HG03139 (cell line): ENCODE results near the gene MYOM3.
"Not testable (repeated sequence)": the region's sequence is repeated elsewhere in the genome, so short reads cannot be mapped to it uniquely, and the experiment has no call there.

Source experiments
- ATAC-seq: cut with Tn5 transposase; IDR thresholded peaks from one replicate; pipeline ENCODE4 v1.9.1; 2021; ENCODE audit not compliant: unreplicated experiment

The MYOM3 gene

DNA sequence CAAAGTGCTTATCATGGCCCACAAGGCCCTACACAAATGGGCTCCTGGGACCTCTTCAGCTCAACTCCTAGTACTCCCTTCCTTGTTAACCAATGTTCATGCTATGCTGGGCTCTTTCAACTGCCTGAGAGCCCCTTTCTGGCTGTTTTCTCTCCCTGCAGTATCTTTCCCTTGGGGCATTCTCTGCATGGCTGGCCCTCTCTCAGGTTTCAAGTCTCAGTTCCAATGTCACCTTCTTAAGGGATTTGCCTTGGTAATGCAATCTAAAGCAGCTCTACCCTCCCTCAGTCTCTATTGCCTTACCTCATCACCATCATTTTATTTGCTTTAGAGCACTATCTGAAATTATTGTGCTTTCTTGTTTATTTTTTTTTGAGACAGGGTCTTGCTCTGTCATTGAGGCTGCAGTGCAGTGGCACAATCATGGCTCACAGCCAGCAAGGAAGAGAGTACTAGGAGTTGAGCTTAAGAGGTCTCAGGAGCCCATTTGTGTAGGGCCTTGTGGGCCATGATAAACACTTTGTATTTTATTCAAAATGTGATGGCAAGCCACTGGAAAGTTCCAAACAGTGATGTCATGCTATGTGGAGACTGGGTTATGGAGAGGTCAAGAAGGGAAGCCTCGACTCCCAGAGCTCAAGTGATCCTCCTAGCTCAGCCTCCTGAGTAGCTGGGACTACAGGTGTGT, 68.4 kb downstream of the MYOM3 start:
- no peak for ATAC-seq

- no peak for ATAC-seq
These were observed 69.6 kb downstream of the MYOM3 start for GRCh38 chr1:24042315-24042714.

GRCh38 chr1:24036088-24036487, 75.8 kb downstream of the MYOM3 start:
- ATAC-seq: no peak

- ATAC-seq: no peak
These were observed 79.0 kb downstream of the MYOM3 start for GRCh38 chr1:24032981-24033380.

GRCh38 chr1:24030976-24031516, 80.9 kb downstream of the MYOM3 start:
- not testable (repeated sequence) for ATAC-seq

GRCh38 chr1:24027838-24028468, 84.0 kb downstream of the MYOM3 start:
- no peak for ATAC-seq

- ATAC-seq: no peak
These were observed 89.2 kb downstream of the MYOM3 start for GRCh38 chr1:24022581-24023361.

DNA sequence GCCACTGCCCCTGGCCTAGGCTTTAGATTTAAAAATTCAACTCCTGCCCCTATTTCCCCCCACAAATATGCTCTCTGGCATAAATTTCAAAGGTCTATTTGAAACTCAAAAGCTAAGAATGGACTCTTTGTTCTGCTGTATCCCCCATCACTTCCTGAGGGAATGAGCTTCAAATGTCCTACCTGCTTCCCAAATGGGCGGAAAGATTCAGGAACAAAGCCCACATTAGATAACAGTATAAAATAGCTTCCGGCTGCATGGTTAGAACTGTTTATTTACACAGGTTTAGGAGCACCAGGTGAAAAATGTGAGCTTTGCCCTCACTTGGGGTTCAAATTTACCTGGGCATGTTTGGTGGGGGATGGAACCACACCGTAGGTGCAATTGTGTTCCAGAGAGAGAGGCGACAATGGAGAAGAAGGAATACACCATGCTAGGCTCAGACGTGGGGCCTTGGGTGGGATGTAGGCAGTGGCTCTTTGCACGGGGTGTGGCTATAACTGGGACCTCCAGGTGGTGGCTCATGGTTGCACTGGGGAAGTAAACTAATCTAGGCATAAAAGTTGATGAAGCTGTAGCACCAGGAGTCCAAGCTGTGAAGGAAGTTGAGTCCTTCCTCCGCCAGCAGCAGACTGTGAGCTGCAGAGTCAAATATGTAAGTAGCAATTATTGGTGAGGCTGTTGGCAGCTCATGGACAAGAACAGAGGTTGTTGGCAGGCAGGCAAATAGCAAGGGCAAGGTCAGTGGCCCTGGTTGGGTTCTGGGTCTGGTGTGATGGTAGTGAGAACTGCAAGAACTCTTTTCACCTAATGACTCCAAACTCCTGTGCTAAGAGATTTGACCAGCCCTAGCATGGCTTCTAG, 90.3 kb downstream of the MYOM3 start:
- no peak for ATAC-seq

DNA sequence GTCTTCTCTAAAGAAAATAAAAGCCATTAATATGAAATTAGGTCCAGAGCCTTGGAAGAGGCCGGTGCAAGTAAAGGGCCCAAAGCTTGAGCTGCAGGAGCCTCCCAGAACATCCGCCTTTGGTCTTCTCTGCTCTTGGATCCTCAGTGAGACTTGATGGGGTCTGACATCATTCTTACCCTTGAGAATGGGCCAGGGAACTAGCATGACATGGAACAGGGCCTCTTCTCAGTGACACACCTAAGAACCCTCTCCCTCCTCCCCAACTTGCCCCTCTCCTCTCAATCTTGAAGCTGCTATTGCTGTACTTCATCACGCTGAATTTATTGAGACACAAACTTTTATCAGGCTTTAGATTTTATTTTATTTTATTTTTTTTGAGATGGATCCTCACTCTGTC, 91.5 kb downstream of the MYOM3 start:
- ATAC-seq: no peak

GRCh38 chr1:24020025-24020424, 91.9 kb downstream of the MYOM3 start:
- ATAC-seq: no peak

DNA sequence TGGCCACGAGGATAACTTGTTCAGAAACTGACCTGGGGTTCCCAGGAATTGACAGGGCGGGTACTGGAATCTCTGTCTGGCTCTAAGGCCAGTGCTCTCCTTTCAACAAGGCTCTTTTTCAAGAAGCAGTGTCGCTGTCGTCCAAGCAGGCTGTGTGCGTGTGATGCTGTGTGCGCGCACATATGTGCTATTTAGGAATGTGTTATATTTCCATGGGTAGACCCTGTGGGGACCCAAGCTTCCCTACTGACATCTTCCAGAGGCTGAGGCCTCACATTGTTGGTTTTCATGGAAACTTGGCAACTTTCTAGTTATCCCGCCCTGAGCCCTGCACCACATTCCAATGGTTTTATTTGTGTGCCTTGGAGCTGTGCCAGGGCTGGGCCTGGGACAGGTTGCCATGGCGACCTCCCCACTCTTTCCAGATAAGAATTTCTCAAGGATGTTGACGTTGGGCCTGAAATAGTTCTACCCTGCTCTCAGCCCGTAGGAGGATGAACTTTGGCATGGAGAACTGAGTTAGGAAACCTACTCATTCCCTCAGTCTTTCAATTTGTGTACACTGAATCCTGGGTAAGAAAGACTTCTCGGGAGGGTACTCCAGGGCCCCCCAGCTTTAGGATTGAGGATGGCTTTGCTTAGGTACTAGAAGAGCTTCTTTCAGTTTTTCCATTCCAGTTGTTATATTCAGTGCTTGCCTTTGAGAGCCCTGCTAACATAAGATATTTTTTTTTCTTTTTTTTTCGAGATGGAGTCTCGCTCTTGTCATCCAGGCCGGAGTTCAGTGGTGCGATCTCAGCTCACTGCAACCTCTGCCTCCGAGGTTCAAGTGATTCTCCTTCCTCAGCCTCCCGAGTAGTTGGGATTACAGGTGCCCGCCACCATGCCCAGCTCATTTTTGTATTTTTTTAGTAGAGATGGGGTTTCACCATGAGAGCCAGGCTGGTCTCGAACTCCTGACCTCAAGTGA, 93.0 kb downstream of the MYOM3 start:
- no peak for ATAC-seq

- ATAC-seq: no peak
These were observed 96.4 kb downstream of the MYOM3 start for GRCh38 chr1:24015221-24016210.

- ATAC-seq: not testable (repeated sequence)
These were observed 99.1 kb downstream of the MYOM3 start for GRCh38 chr1:24012878-24013277.

DNA sequence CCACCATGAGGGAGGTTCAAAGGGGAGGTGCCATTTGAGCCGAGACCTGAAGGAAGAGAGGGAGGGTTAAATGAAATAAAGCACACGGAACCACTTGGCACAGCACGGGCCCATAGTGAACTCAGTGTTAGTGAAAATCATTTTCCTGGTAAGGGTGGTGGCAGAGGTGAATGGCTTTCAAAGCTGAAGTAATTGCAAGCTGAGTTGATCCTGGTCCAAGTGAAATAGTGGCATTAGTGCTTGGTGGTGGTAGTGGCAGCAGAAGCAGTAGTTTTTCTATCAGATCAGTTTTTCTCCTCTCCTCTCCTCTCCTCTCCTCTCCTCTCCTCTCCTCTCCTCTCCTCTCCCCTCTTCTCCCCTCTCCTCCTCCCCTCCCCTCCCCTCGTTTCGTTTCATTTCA, 101.3 kb downstream of the MYOM3 start:
- no peak for ATAC-seq

DNA sequence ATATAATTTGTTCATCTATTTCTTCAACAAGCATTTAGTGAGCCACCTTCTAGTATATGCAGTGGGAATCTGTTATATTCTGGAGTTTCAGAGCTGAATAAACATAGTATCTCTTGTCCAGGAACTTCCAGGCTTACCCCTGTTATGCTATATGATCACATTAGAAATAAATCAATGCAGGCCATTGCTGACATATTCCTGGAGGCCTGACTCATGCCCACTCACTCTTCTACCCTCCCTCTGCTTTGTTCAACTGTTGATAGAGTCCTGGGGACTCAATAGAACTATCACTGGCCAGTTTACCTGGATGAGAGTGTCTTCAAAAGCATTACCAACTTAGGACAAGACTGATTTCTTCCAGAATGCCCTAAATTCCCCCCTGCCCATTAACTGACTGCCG, 102.5 kb downstream of the MYOM3 start:
- no peak for ATAC-seq

DNA sequence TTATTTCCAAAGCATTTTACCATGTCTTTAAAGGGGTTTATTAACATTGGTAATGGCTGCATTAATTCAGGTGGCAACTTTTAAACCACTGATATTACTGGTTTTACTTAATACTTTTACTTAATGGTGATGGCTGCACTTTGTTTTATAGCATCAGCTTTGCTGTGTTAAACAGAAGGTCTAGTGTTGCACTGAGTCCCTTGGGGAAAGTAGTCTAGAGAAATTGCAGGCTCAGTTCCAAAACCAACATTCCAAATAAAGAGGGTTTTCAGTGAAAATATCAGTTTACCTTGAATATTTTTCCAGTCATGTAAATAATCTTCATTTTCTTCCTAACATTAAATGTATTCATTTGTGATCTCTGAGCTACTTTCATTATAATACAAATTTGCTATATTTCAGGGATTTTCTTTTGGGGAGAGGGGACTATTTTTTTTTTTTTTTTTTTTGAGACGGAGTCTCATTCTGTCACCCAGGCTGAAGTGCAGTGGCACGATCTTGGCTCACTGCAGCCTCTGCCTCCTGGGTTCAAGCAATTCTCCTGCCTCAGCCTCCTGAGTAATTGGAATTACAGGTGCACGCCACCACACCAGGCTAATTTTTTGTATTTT, 103.3 kb downstream of the MYOM3 start:
- ATAC-seq: not testable (repeated sequence)

GRCh38 chr1:24007079-24007478, 104.9 kb downstream of the MYOM3 start:
- no peak for ATAC-seq
